H1 (cell line): ENCODE data around the gene RSAD1. TPM values are rescaled to one million over a fixed set of nuclear protein-coding genes. Genes with fewer than 3 reads are reported as not detected.

ENCODE experiments used
- CEBPB ChIP-seq: IDR thresholded peaks from 2 replicates; pipeline ENCODE4 v1.6.1; 2012; ENCODE audit warnings: low read depth, low read length
- CHD7 ChIP-seq: fragments of 300-600 bp; sonication (generic); IDR thresholded peaks from 2 replicates; pipeline ENCODE4 v1.7.1; 2012; ENCODE audit warnings: low read length, moderate library complexity, mild to moderate bottlenecking, inconsistent platforms; ENCODE audit not compliant: insufficient replicate concordance
- KDM5A ChIP-seq: fragments of 200-600 bp; IDR thresholded peaks from 2 replicates; pipeline ENCODE4 v1.7.1; 2012; ENCODE audit warnings: mild to moderate bottlenecking, low read length, inconsistent platforms, mixed read lengths
- NRF1 ChIP-seq: IDR thresholded peaks from 2 replicates; pipeline ENCODE4 v1.6.1; 2011; ENCODE audit warnings: mild to moderate bottlenecking, low read depth, low read length, improper control_type of control experiment
- SIX5 ChIP-seq: IDR thresholded peaks from 2 replicates; pipeline ENCODE4 v1.6.1; 2011; ENCODE audit warnings: mild to moderate bottlenecking, low read depth, low read length
- polyA plus RNA-seq, 7 experiments: library from polyadenylated mRNA; depleted of rRNA in 3 of 7; stranded (reverse) in 5 of 7; unstranded in 2 of 7; fragments of >200 nt in 5 of 7; fragments of 200-250 nt in 2 of 7; gene quantifications; 1 replicate in 5 of 7; 2 replicates in 1 of 7; 4 replicates in 1 of 7; pipeline versions ENCODE4 v1.2.1 to v1.2.3, GENCODE V29; 2011 to 2013; ENCODE audit warnings: missing spikeins in 2 of 7, mixed read lengths in 2 of 7
- total RNA-seq: library from RNA; stranded (reverse); fragmentation: NEBNext Ultra II Directional; extraction: Animal tissue kit (Norgen Biotek cat#: 25700); gene quantifications from 2 replicates; pipeline ENCODE4 v1.2.1, GENCODE V29; 2021

The RSAD1 gene
- total and polyA plus RNA-seq, 2 of the 8 experiments (the other 6 are each of a cell fraction or from before 2014, with no cell fraction given): 17.9 to 33.5 TPM

- TF ChIP-seq CHD7 (no peak), KDM5A (no peak), NRF1 (no peak), SIX5 (no peak), CEBPB (no peak)
These were observed 27.6 kb downstream of the RSAD1 start (continued) for GRCh38 chr17:50506298-50506697.
